Measurements from ENCODE around the gene C11orf97. TPM values are rescaled to one million over a fixed set of nuclear protein-coding genes. Genes with fewer than 3 reads are reported as not detected.
A peak's percentile ranks its signal among the peaks of the same experiment; 100 is the strongest.

C11orf97 gene
- total and polyA plus RNA-seq, 3 experiments from 2014 or later = not detected

DNA sequence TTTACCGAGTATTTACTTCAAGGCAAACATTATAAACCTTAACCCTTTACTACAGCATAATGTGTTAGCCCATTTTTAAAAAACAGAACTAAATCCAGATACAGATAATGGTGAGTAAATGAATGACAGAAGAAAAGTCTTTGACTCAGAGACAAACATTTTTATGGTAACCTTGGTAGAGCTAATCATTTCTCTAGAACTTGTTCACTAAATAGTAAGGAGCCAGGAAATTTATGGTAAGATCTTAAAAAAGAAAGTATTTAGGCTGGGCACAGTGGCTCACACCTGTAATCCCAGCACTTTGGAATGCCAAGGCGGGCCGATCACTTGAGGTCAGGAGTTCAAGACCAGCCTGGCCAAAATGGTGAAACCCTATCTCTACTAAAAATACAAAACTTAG, 19.9 kb downstream of the C11orf97 start:
- no peaks in the 10 kb centered on the region for H3K4me1 Mint-ChIP-seq
- H3K27ac Mint-ChIP-seq = no peak overlapping the region
- H3K27me3 Mint-ChIP-seq = peaks cover 7 to 73% of the 10 kb centered on the region in 2 donors
- ChIA-PET CTCF (no interaction called here), POLR2A (no interaction called here)
- no peak overlapping the region for H3K4me3 Mint-ChIP-seq
- Histone ChIP-seq H3K36me3 (ENCODE audit: insufficient read depth, low read length) (no peaks in the 10 kb centered on the region), H3K27me3 (ENCODE audit: insufficient read depth, low read length, poor library complexity, severe bottlenecking) (no peaks in the 10 kb centered on the region), H3K4me1 (ENCODE audit: insufficient read depth, low read length) (no peaks in the 10 kb centered on the region), H3K4me3 (ENCODE audit: low read length) (no peak overlapping the region), H3K27ac (ENCODE audit: low read depth, low read length) (no peak overlapping the region), H3K9me3 (ENCODE audit: low read length) (no peaks in the 10 kb centered on the region)
- DNase-seq = no peak
- H3K9me3 Mint-ChIP-seq = no peaks in the 10 kb centered on the region
- no peaks in the 10 kb centered on the region for H3K36me3 Mint-ChIP-seq

DNA sequence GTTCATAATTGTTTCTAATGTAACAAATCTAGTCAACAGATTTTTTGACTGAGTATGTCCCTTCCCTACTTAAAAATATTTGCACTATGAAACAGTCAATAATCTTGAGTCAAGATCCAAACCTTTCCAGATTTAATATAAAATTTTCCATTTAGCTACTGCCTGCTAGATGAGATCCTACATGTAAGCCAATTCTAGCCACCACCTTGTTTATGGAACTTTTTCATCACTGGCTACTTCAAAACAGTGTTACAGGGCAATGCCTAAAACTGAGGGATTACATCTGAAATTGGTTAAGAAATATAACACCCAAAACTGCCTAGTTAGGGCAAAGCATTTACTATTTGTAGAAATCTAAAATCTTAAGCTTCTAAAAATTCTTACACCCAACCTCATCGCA, 20.9 kb downstream of the C11orf97 start:
- DNase-seq = no peak
- no peaks in the 10 kb centered on the region for H3K4me1 ChIP-seq (ENCODE audit: insufficient read depth, low read length)
- H3K4me3 ChIP-seq (ENCODE audit: low read length) = no peak overlapping the region
- H3K9me3 ChIP-seq (ENCODE audit: low read length) = no peaks in the 10 kb centered on the region
- H3K36me3 ChIP-seq (ENCODE audit: insufficient read depth, low read length) = no peaks in the 10 kb centered on the region
- H3K4me1 Mint-ChIP-seq = no peaks in the 10 kb centered on the region
- CTCF ChIA-PET = no interaction called here
- H3K27ac Mint-ChIP-seq = no peak overlapping the region
- no peaks in the 10 kb centered on the region for H3K9me3 Mint-ChIP-seq
- H3K27me3 Mint-ChIP-seq = peaks cover 7 to 70% of the 10 kb centered on the region in 2 donors
- no peak overlapping the region for H3K4me3 Mint-ChIP-seq
- no peak overlapping the region for H3K27ac ChIP-seq (ENCODE audit: low read depth, low read length)
- H3K27me3 ChIP-seq (ENCODE audit: insufficient read depth, low read length, poor library complexity, severe bottlenecking) = no peaks in the 10 kb centered on the region
- H3K36me3 Mint-ChIP-seq = no peaks in the 10 kb centered on the region
- POLR2A ChIA-PET = interaction anchor here (0.7 kb wide), 1 partner anchor 9 kb away, joined by 3 read pairs; no protein-coding TSS in a partner anchor

DNA sequence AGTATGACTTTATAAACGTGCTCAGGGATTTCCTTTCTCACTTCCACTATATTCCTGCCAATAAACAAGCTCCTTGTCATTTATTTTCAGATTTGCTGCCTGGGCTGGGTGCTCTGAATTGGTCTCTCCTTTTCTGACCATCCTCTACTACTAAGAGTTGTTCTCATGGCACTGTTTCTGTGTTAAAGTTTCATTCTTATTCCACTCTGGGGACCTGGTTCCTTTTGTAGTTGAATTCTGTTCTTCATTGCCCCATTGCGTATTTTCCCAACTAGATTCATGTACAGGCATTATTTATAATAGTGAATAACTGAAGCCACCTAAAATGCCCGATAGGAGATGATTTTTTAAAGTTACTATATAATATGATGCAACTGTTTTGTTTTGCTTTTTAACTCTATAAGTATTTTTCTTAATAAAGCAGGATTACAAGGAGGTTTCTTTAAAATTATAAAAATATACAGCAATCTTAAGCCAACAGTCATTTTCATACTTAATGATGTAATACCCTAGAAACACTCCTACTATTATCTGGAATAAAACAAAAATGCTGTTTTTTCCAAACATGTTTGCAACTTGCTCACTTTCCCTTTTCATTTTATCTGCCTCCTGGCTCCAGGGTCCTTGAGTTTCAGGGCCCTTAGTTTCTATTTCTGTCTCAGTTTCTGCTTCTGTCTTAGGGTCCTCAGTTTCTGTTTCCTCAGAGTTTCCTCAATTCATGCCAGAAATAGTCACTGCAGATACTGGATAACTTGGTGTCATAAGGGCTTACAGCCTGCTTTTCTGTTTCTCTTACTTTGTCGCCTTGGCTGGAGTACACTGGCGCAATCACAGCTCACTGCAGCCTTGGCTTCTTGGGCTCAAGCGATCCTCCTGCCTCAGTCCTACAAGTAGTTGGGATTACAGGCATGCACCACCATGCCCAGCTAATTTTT, 21.7 kb downstream of the C11orf97 start:
- CTCF ChIA-PET = no interaction called here
- H3K27ac ChIP-seq (ENCODE audit: low read depth, low read length) = no peak overlapping the region
- Mint-ChIP-seq H3K4me1 (no peaks in the 10 kb centered on the region), H3K27me3 (peaks cover 7 to 65% of the 10 kb centered on the region in 2 donors), H3K4me3 (no peak overlapping the region), H3K9me3 (no peaks in the 10 kb centered on the region), H3K27ac (peak overlapping the region in 1 of 8 donors; percentile 25), H3K36me3 (no peaks in the 10 kb centered on the region)
- no peaks in the 10 kb centered on the region for H3K4me1 ChIP-seq (ENCODE audit: insufficient read depth, low read length)
- no peak for DNase-seq
- H3K36me3 ChIP-seq (ENCODE audit: insufficient read depth, low read length) = no peaks in the 10 kb centered on the region
- no peaks in the 10 kb centered on the region for H3K9me3 ChIP-seq (ENCODE audit: low read length)
- no peak overlapping the region for H3K4me3 ChIP-seq (ENCODE audit: low read length)
- no peaks in the 10 kb centered on the region for H3K27me3 ChIP-seq (ENCODE audit: insufficient read depth, low read length, poor library complexity, severe bottlenecking)
- POLR2A ChIA-PET = interaction anchor here (0.7 kb wide), 1 partner anchor 8 kb away, joined by 3 read pairs; no protein-coding TSS in a partner anchor

DNA sequence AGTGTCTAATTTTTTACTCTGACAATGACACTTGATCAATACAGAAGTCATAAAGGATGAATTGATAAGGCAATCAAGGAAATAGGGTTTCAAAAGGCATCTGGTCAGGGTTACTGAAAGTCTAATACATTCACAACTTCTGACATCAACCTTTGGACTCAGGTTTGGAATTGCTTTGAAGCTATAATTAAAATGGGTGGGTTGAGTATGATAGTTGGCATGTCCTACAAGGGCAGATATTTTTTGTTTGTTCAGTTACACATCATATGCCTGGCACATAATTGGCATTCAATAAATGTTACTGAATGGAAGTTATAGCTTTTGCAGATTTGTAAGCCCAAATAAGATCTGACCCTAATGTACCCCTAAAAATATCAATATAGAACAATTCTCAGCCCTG, 24.1 kb downstream of the C11orf97 start:
- ChIA-PET CTCF (no interaction called here), POLR2A (no interaction called here)

DNA sequence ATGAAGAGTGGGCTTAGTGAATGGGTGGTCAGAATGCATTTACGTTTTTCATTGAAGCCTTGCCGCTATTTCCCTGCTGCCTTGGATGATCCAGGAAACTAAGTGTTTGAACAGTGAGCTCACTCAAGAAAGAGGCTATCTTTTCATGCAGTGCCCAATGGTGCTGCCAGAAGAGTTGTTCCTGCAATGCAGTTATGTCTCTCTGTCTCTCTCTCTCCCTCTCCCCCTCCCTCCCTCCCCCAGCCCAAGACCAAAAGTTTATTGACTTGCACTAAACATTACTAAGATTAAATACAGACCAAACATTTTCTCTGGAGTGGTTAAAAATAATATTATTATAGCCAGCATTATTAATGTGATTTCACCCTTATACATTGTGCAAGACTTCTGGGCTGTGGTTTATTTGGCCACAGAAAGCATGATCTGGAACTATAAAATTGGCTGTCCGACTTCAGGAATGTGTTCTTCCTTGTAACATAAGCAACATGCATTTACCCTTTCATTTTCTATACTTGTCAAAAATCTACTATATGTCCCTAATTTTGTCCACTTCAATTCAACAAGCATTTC, 24.9 kb downstream of the C11orf97 start:
- Histone ChIP-seq H3K36me3 (ENCODE audit: insufficient read depth, low read length) (no peaks in the 10 kb centered on the region), H3K27ac (ENCODE audit: low read depth, low read length) (no peak overlapping the region), H3K9me3 (ENCODE audit: low read length) (no peaks in the 10 kb centered on the region), H3K27me3 (ENCODE audit: insufficient read depth, low read length, poor library complexity, severe bottlenecking) (no peaks in the 10 kb centered on the region), H3K4me1 (ENCODE audit: insufficient read depth, low read length) (no peaks in the 10 kb centered on the region), H3K4me3 (ENCODE audit: low read length) (no peak overlapping the region)
- Mint-ChIP-seq H3K27ac (no peak overlapping the region), H3K27me3 (peaks cover 7 to 50% of the 10 kb centered on the region in 2 donors), H3K4me3 (no peak overlapping the region), H3K9me3 (no peaks in the 10 kb centered on the region), H3K4me1 (no peaks in the 10 kb centered on the region), H3K36me3 (no peaks in the 10 kb centered on the region)
- ChIA-PET CTCF (no interaction called here), POLR2A (no interaction called here)
- no peak for DNase-seq

More for the DNA sequence above, 24.1 kb downstream of the C11orf97 start:
- H3K4me3 ChIP-seq (ENCODE audit: low read length) = no peak overlapping the region
- H3K4me1 ChIP-seq (ENCODE audit: insufficient read depth, low read length) = no peaks in the 10 kb centered on the region
- no peak for DNase-seq
- no peak overlapping the region for H3K27ac ChIP-seq (ENCODE audit: low read depth, low read length)
- H3K4me1 Mint-ChIP-seq = no peaks in the 10 kb centered on the region
- peaks cover 7 to 55% of the 10 kb centered on the region in 2 donors for H3K27me3 Mint-ChIP-seq
- H3K27ac Mint-ChIP-seq = no peak overlapping the region
- no peaks in the 10 kb centered on the region for H3K9me3 ChIP-seq (ENCODE audit: low read length)
- H3K36me3 Mint-ChIP-seq = no peaks in the 10 kb centered on the region
- no peak overlapping the region for H3K4me3 Mint-ChIP-seq
- no peaks in the 10 kb centered on the region for H3K27me3 ChIP-seq (ENCODE audit: insufficient read depth, low read length, poor library complexity, severe bottlenecking)
- no peaks in the 10 kb centered on the region for H3K9me3 Mint-ChIP-seq
- H3K36me3 ChIP-seq (ENCODE audit: insufficient read depth, low read length) = no peaks in the 10 kb centered on the region

DNA sequence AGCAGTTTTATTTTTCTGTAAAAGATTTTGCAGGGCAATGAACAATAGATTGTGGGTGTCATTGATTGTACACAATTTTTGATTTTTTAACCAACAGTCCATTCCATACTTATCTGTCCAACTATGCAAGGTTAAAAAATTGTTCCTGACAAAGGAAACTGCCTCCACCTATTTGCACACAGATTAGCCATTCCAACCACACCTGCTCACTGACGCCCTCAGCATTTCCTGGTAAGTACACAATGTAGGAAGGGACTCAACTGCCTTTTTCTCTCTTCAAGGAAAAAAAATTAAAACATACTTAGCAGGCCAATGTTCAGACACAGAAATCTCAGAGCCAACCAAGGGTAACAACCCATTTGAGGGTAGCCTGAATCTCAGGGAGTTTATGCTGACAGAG, 27.2 kb downstream of the C11orf97 start:
- H3K4me1 Mint-ChIP-seq = peaks cover 9 to 12% (median 11%) of the 10 kb centered on the region in 3 donors
- H3K4me3 Mint-ChIP-seq = no peak overlapping the region
- peaks cover 11 to 37% of the 10 kb centered on the region in 2 donors for H3K27me3 Mint-ChIP-seq
- H3K36me3 Mint-ChIP-seq = peaks cover 0 to 4% (median 0%) of the 10 kb centered on the region in 3 donors
- H3K9me3 Mint-ChIP-seq = no peaks in the 10 kb centered on the region
- CTCF ChIA-PET = no interaction called here
- POLR2A ChIA-PET = no interaction called here
- no peak overlapping the region for H3K27ac Mint-ChIP-seq
- no peak overlapping the region for H3K27ac ChIP-seq (ENCODE audit: low read depth, low read length)
- H3K27me3 ChIP-seq (ENCODE audit: insufficient read depth, low read length, poor library complexity, severe bottlenecking) = no peaks in the 10 kb centered on the region
- DNase-seq = no peak
- no peak overlapping the region for H3K4me3 ChIP-seq (ENCODE audit: low read length)
- no peaks in the 10 kb centered on the region for H3K9me3 ChIP-seq (ENCODE audit: low read length)
- no peaks in the 10 kb centered on the region for H3K36me3 ChIP-seq (ENCODE audit: insufficient read depth, low read length)
- peaks cover 6% of the 10 kb centered on the region for H3K4me1 ChIP-seq (ENCODE audit: insufficient read depth, low read length)

DNA sequence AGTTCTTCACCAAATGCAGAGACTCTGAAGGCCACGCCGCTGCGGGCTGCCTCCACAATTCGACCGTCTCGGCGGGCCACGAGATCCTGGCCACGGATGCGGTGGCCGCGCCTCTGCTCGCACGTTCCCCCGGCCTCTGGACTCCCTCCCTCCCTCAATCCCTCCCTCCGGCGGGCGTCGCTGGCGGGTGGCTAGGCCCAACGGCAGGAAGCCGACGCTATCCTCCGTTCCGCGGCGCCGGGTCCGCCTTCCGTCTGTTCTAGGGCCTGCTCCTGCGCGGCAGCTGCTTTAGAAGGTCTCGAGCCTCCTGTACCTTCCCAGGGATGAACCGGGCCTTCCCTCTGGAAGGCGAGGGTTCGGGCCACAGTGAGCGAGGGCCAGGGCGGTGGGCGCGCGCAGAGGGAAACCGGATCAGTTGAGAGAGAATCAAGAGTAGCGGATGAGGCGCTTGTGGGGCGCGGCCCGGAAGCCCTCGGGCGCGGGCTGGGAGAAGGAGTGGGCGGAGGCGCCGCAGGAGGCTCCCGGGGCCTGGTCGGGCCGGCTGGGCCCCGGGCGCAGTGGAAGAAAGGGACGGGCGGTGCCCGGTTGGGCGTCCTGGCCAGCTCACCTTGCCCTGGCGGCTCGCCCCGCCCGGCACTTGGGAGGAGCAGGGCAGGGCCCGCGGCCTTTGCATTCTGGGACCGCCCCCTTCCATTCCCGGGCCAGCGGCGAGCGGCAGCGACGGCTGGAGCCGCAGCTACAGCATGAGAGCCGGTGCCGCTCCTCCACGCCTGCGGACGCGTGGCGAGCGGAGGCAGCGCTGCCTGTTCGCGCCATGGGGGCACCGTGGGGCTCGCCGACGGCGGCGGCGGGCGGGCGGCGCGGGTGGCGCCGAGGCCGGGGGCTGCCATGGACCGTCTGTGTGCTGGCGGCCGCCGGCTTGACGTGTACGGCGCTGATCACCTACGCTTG, 31.7 kb downstream of the C11orf97 start, which contains the start of gene FUT4:
TSS of gene FUT4 (plus strand) at position 227 of the 951 bp plus-strand sequence. CDS start at position 440, 213 bp downstream.
- CTCF ChIA-PET = no interaction called here
- peaks cover 37 to 46% (median 42%) of the 10 kb centered on the region in 3 donors for H3K4me1 Mint-ChIP-seq
- peaks cover 0 to 9% (median 2%) of the 10 kb centered on the region in 3 donors for H3K36me3 Mint-ChIP-seq
- H3K4me3 Mint-ChIP-seq = peak within 1 kb of the TSS; percentile 91 to 100 (median 99)
- peak within 1 kb of the TSS; percentile 84 to 100 (median 98) for H3K27ac Mint-ChIP-seq
- Histone ChIP-seq H3K4me3 (ENCODE audit: low read length) (peak within 1 kb of the TSS; percentile 68), H3K9me3 (ENCODE audit: low read length) (no peaks in the 10 kb centered on the region), H3K27me3 (ENCODE audit: insufficient read depth, low read length, poor library complexity, severe bottlenecking) (no peaks in the 10 kb centered on the region), H3K36me3 (ENCODE audit: insufficient read depth, low read length) (no peaks in the 10 kb centered on the region), H3K4me1 (ENCODE audit: insufficient read depth, low read length) (peaks cover 38% of the 10 kb centered on the region), H3K27ac (ENCODE audit: low read depth, low read length) (peak within 1 kb of the TSS; percentile 85)
- H3K9me3 Mint-ChIP-seq = no peaks in the 10 kb centered on the region
- H3K27me3 Mint-ChIP-seq = peaks cover 6 to 7% of the 10 kb centered on the region in 2 donors
- POLR2A ChIA-PET = interaction anchor here (1.0 to 1.7 kb wide), 2 partner anchors 429 to 802 kb away, joined by 3 to 4 read pairs; partner anchors contain the start of genes C11orf54, CWC15, KDM4D and TAF1D
- DNase-seq = peak; percentile 56 to 80 (median 69)

All from CD8-positive, alpha-beta memory T cell (primary cell).